Left renal cortex interstitium (tissue), 4 donors: ENCODE measurements around the gene SLC4A5. TPM values are rescaled to one million over a fixed set of nuclear protein-coding genes. Genes with fewer than 3 reads are reported as not detected.

ENCODE experiments used
- DNase-seq, 4 donors: peaks; one replicate each; pipeline ENCODE4 v3.0.0-alpha.2; 2013; ENCODE audit warnings: low read depth in 4 of 4, low spot score in 2 of 4, missing footprints in 1 of 4
- polyA plus RNA-seq, 4 donors: library from polyadenylated mRNA; unstranded; fragments of 120-200 nt; gene quantifications; one replicate each; pipeline ENCODE4 v1.2.1, GENCODE V29; 2013; ENCODE audit not compliant: insufficient read length in 4 of 4

Gene SLC4A5
- polyA plus RNA-seq, 4 donors = 1.8 to 4.6 (median 3.1) TPM

- DNase-seq = no peak
These were observed 164.0 kb downstream of the SLC4A5 start for GRCh38 chr2:74179063-74179865.

GRCh38 chr2:74178211-74179062 lies 164.8 kb downstream of the SLC4A5 start, which contains the start of gene MOB1A:
TSS of gene MOB1A (minus strand) at chr2:74178879. CDS start at chr2:74178674, 205 bp downstream.
- DNase-seq = peak; percentile 93 to 98 (median 96)

GRCh38 chr2:74177696-74178095 lies 165.5 kb downstream of the SLC4A5 start:
- DNase-seq = no peak

- no peak for DNase-seq
These were observed 168.3 kb downstream of the SLC4A5 start for GRCh38 chr2:74174909-74175308.

GRCh38 chr2:74168739-74169138 lies 174.5 kb downstream of the SLC4A5 start:
- DNase-seq = no peak

Other genes with a start within 250 kb of the SLC4A5 start
- 10 to 100 TPM; 24.2 to 39.4 (median 28.0) TPM for gene BOLA3, start 195.5 kb downstream of the SLC4A5 start, polyA plus RNA-seq
- 100 to 1,000 TPM in 2 of 4 donors, 10 to 100 TPM in 2; 90.0 to 101 (median 97.4) TPM for gene MOB1A, start 164.5 kb downstream of the SLC4A5 start, polyA plus RNA-seq
- 10 to 100 TPM; 23.3 to 30.1 (median 26.9) TPM for gene MTHFD2, start 144.8 kb downstream of the SLC4A5 start, polyA plus RNA-seq
- gene DCTN1, start 36.9 kb upstream of the SLC4A5 start, polyA plus RNA-seq = 100 to 1,000 TPM; 134 to 178 (median 153) TPM
- gene C2orf81, start 78.2 kb upstream of the SLC4A5 start, polyA plus RNA-seq = 1 to 10 TPM; 5.6 to 8.7 (median 8.2) TPM
- 10 to 100 TPM; 38.4 to 46.7 (median 40.8) TPM for gene WDR54, start 78.3 kb upstream of the SLC4A5 start, polyA plus RNA-seq
- 10 to 100 TPM; 53.7 to 94.5 (median 76.7) TPM for gene RTKN, start 98.5 kb upstream of the SLC4A5 start, polyA plus RNA-seq
- gene INO80B, start 111.7 kb upstream of the SLC4A5 start, polyA plus RNA-seq = 10 to 100 TPM; 25.2 to 40.9 (median 25.9) TPM
- gene WBP1, start 115.0 kb upstream of the SLC4A5 start, polyA plus RNA-seq = 100 to 1,000 TPM in 3 of 4 donors, 10 to 100 TPM in 1; 99.5 to 129 (median 123) TPM
- 10 to 100 TPM; 47.2 to 60.8 (median 52.2) TPM for gene MOGS, start 122.0 kb upstream of the SLC4A5 start, polyA plus RNA-seq
- gene MRPL53, start 129.3 kb upstream of the SLC4A5 start, polyA plus RNA-seq = 10 to 100 TPM; 40.6 to 86.2 (median 54.7) TPM
- gene CCDC142, start 139.6 kb upstream of the SLC4A5 start, polyA plus RNA-seq = 10 to 100 TPM in 3 of 4 donors, 1 to 10 TPM in 1; 8.5 to 19.7 (median 13.4) TPM
- 10 to 100 TPM; 24.1 to 43.7 (median 33.2) TPM for gene TTC31, start 139.7 kb upstream of the SLC4A5 start, polyA plus RNA-seq
- gene LBX2, start 156.2 kb upstream of the SLC4A5 start, polyA plus RNA-seq = 1 to 10 TPM; 2.2 to 7.0 (median 3.2) TPM
- gene PCGF1, start 164.3 kb upstream of the SLC4A5 start, polyA plus RNA-seq = 10 to 100 TPM; 26.4 to 33.3 (median 28.9) TPM
- gene TLX2, start 171.0 kb upstream of the SLC4A5 start, polyA plus RNA-seq = under 1 TPM in 2 of 4 donors, not detected in 2; 0.13 to 0.14 TPM
- under 1 TPM; 0.32 to 0.63 (median 0.41) TPM for gene DQX1, start 182.8 kb upstream of the SLC4A5 start, polyA plus RNA-seq
- 100 to 1,000 TPM in 3 of 4 donors, 10 to 100 TPM in 1; 88.8 to 136 (median 106) TPM for gene AUP1, start 186.3 kb upstream of the SLC4A5 start, polyA plus RNA-seq
- gene HTRA2, start 186.5 kb upstream of the SLC4A5 start, polyA plus RNA-seq = 10 to 100 TPM; 33.6 to 36.9 (median 35.0) TPM
- gene LOXL3, start 210.5 kb upstream of the SLC4A5 start, polyA plus RNA-seq = 10 to 100 TPM in 3 of 4 donors, 1 to 10 TPM in 1; 9.7 to 12.4 (median 10.7) TPM
- 10 to 100 TPM in 2 of 4 donors, 1 to 10 TPM in 2; 8.3 to 11.1 (median 10.2) TPM for gene DOK1, start 211.3 kb upstream of the SLC4A5 start, polyA plus RNA-seq